Lower lobe of right lung (tissue), 2 donors: ENCODE measurements around the gene KRT32. TPM values are rescaled to one million over a fixed set of nuclear protein-coding genes. Genes with fewer than 3 reads are reported as not detected.

ENCODE experiments used
- ATAC-seq, 2 donors: fragments of 200-7000 bp; cut with Tn5 transposase; one replicate each; pipeline ENCODE4 v1.9.1; 2020 to 2022; ENCODE audit warnings: mild to moderate bottlenecking in 2 of 2, moderate library complexity in 2 of 2
- DNase-seq: peaks from one replicate; pipeline ENCODE4 v3.0.0-alpha.2; 2020
- H3K27ac ChIP-seq: fragments of 200-600 bp; one replicate; pipeline ENCODE4 v1.8.0; 2022
- H3K27me3 ChIP-seq: fragments of 200-600 bp; one replicate; pipeline ENCODE4 v1.8.0; 2022; ENCODE audit warnings: low read depth
- H3K36me3 ChIP-seq: fragments of 200-600 bp; one replicate; pipeline ENCODE4 v1.8.0; 2022; ENCODE audit warnings: mild to moderate bottlenecking
- H3K4me1 ChIP-seq: fragments of 200-600 bp; one replicate; pipeline ENCODE4 v1.8.0; 2022
- H3K4me3 ChIP-seq: fragments of 200-600 bp; one replicate; pipeline ENCODE4 v1.8.0; 2022; ENCODE audit warnings: mild to moderate bottlenecking
- H3K9me3 ChIP-seq: fragments of 200-600 bp; one replicate; pipeline ENCODE4 v1.8.0; 2022
- CTCF ChIP-seq: fragments of 200-600 bp; IDR thresholded peaks from one replicate; pipeline ENCODE4 v1.8.0; 2022; ENCODE audit warnings: antibody characterized with exemption, mild to moderate bottlenecking
- intact Hi-C: fragments of 100-400 bp; cut with DNase I; formaldehyde crosslinking; loops from one replicate; pipeline ENCODE4 v1.11.0; 2022
- total RNA-seq: library from RNA; stranded (reverse); fragmentation: NEBNext Ultra II Directional; extraction: Animal tissue kit (Norgen Biotek cat#: 25700); gene quantifications from one replicate; pipeline ENCODE4 v1.2.1, GENCODE V29; 2021
- donor health status: DM: no; HTN: yes; CAD: no; lungs with severe emphysema.

KRT32 gene
- total RNA-seq, 1 donor from 2014 or later = not detected

GRCh38 chr17:41505007-41505808, 38.0 kb upstream of the KRT32 start, which contains the start of gene KRT13:
KRT13 (minus strand) TSS chr17:41505612; CDS start chr17:41505550, 62 bp downstream.
- Histone ChIP-seq H3K27me3 (no peaks in the 10 kb centered on the region), H3K27ac (peak within 1 kb of the TSS; percentile 69), H3K4me1 (no peaks in the 10 kb centered on the region), H3K9me3 (no peaks in the 10 kb centered on the region), H3K4me3 (no peak within 1 kb of the TSS), H3K36me3 (no peaks in the 10 kb centered on the region)
- intact Hi-C loops = no loop called here
- ATAC-seq (peak in 1 of 2 donors; percentile 4), DNase-seq (peak; percentile 36)
- no peak for TF ChIP-seq CTCF

GRCh38 chr17:41504246-41504977, 37.2 kb upstream of the KRT32 start:
- Histone ChIP-seq H3K36me3 (no peaks in the 10 kb centered on the region), H3K27ac (no peak overlapping the region), H3K4me3 (no peak overlapping the region), H3K27me3 (no peaks in the 10 kb centered on the region), H3K9me3 (no peaks in the 10 kb centered on the region), H3K4me1 (no peaks in the 10 kb centered on the region)
- DNase-seq (no peak), ATAC-seq (no peak)
- no peak for TF ChIP-seq CTCF
- intact Hi-C loops = no loop called here

- intact Hi-C loops = no loop called here
- no peak for TF ChIP-seq CTCF
- H3K27me3 ChIP-seq = no peaks in the 10 kb centered on the region
- no peaks in the 10 kb centered on the region for H3K36me3 ChIP-seq
- H3K4me3 ChIP-seq = no peak overlapping the region
- peaks cover 1% of the 10 kb centered on the region for H3K4me1 ChIP-seq
- no peak overlapping the region for H3K27ac ChIP-seq
- DNase-seq (no peak), ATAC-seq (no peak)
- H3K9me3 ChIP-seq = no peaks in the 10 kb centered on the region
Observed at GRCh38 chr17:41503202-41503601, 36.0 kb upstream of the KRT32 start.

- Histone ChIP-seq H3K9me3 (no peaks in the 10 kb centered on the region), H3K4me1 (peaks cover 9% of the 10 kb centered on the region), H3K36me3 (no peaks in the 10 kb centered on the region), H3K4me3 (no peak overlapping the region), H3K27me3 (no peaks in the 10 kb centered on the region), H3K27ac (no peak overlapping the region)
- intact Hi-C loops = no loop called here
- ATAC-seq (no peak), DNase-seq (no peak)
- no peak for TF ChIP-seq CTCF
Observed at GRCh38 chr17:41500131-41500911, 33.1 kb upstream of the KRT32 start.

DNA sequence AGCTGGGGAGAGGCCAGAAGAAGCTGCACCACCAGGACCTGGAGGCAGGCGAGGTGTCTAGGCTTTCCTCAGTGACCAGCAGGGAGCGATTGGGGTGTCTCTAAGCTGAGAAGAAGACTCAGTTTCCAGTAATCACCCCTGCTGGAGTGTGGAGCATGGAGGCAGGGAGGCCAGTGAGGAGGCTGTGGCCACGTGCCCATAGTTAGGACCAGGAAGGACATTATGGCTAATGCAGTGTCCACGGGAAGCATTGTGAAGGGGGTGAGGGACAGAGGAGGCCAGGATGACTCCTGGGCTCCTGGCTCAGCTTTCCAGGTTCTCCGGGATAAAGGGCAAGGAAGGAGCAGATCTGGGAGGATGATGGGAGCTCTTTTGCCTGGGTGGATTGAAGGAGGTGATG, 32.5 kb upstream of the KRT32 start:
- ATAC-seq = no peak
- intact Hi-C loops = no loop called here
- H3K27ac ChIP-seq = no peak overlapping the region
- H3K4me3 ChIP-seq = no peak overlapping the region
- DNase-seq = no peak
- H3K9me3 ChIP-seq = no peaks in the 10 kb centered on the region
- no peak for TF ChIP-seq CTCF
- H3K27me3 ChIP-seq = no peaks in the 10 kb centered on the region
- H3K36me3 ChIP-seq = no peaks in the 10 kb centered on the region
- peaks cover 9% of the 10 kb centered on the region for H3K4me1 ChIP-seq
